Stomach smooth muscle (tissue), 2 donors: Measurements from ENCODE around the gene FAM200B.

ENCODE experiments used
- H3K27ac ChIP-seq: one replicate; pipeline ENCODE4 v1.7.0; 2013; ENCODE audit warnings: mild to moderate bottlenecking, low read length, inconsistent platforms
- H3K27me3 ChIP-seq, 2 donors: one replicate each; pipeline ENCODE4 v1.7.0; 2013; ENCODE audit warnings: low read length in 2 of 2; ENCODE audit not compliant: insufficient read depth in 2 of 2, control insufficient read depth in 1 of 2
- H3K36me3 ChIP-seq, 2 donors: one replicate each; pipeline ENCODE4 v1.7.0; 2013; ENCODE audit warnings: low read length in 2 of 2; ENCODE audit not compliant: control insufficient read depth in 2 of 2, insufficient read depth in 2 of 2
- H3K4me1 ChIP-seq: one replicate; pipeline ENCODE4 v1.7.0; 2013; ENCODE audit warnings: low read length; ENCODE audit not compliant: control insufficient read depth, insufficient read depth
- H3K4me3 ChIP-seq, 2 donors: one replicate each; pipeline ENCODE4 v1.7.0; 2013; ENCODE audit warnings: low read length in 2 of 2
- H3K9ac ChIP-seq, 2 donors: one replicate each; pipeline ENCODE4 v1.7.0; 2013; ENCODE audit warnings: low read length in 2 of 2, mild to moderate bottlenecking in 1 of 2
- H3K9me3 ChIP-seq, 2 donors: one replicate each; pipeline ENCODE4 v1.7.0; 2013; ENCODE audit warnings: low read length in 2 of 2; ENCODE audit not compliant: control insufficient read depth in 2 of 2
- donor health status: healthy.
- donor health status: Pancreatic carcinoma.

FAM200B gene

GRCh38 chr4:15682242-15683142, 865 bp downstream of the FAM200B start:
- H3K4me3 ChIP-seq = peak overlapping the region; percentile 92 to 95
- peak overlapping the region; percentile 82 for H3K27ac ChIP-seq
- peak overlapping the region; percentile 98 for H3K9ac ChIP-seq
- H3K27me3 ChIP-seq = no peaks in the 10 kb centered on the region
- H3K9me3 ChIP-seq = no peaks in the 10 kb centered on the region
- H3K4me1 ChIP-seq = peaks cover 4% of the 10 kb centered on the region
- peaks cover 3 to 10% of the 10 kb centered on the region in 2 donors for H3K36me3 ChIP-seq

- H3K9ac ChIP-seq = no peak overlapping the region
- peaks cover 3 to 10% of the 10 kb centered on the region in 2 donors for H3K36me3 ChIP-seq
- H3K4me3 ChIP-seq = no peak overlapping the region
- H3K27ac ChIP-seq = no peak overlapping the region
- peaks cover 4% of the 10 kb centered on the region for H3K4me1 ChIP-seq
- H3K27me3 ChIP-seq = no peaks in the 10 kb centered on the region
- H3K9me3 ChIP-seq = no peaks in the 10 kb centered on the region
Measured at GRCh38 chr4:15683143-15683495, 1.5 kb downstream of the FAM200B start.

GRCh38 chr4:15684498-15684897, 2.9 kb downstream of the FAM200B start:
- Histone ChIP-seq H3K4me1 (peaks cover 4% of the 10 kb centered on the region), H3K9ac (no peak overlapping the region), H3K4me3 (no peak overlapping the region)

GRCh38 chr4:15688051-15688450, 6.4 kb downstream of the FAM200B start:
- Histone ChIP-seq H3K9me3 (no peaks in the 10 kb centered on the region), H3K27me3 (no peaks in the 10 kb centered on the region), H3K9ac (no peak overlapping the region), H3K27ac (no peak overlapping the region), H3K4me3 (no peak overlapping the region), H3K4me1 (no peaks in the 10 kb centered on the region), H3K36me3 (peaks cover 3 to 10% of the 10 kb centered on the region in 2 donors)

More at GRCh38 chr4:15684498-15684897, 2.9 kb downstream of the FAM200B start:
- Histone ChIP-seq H3K27me3 (no peaks in the 10 kb centered on the region), H3K9me3 (no peaks in the 10 kb centered on the region), H3K36me3 (peaks cover 3 to 10% of the 10 kb centered on the region in 2 donors), H3K27ac (no peak overlapping the region)

- no peaks in the 10 kb centered on the region for H3K4me1 ChIP-seq
- H3K36me3 ChIP-seq = peaks cover 3 to 10% of the 10 kb centered on the region in 2 donors
- H3K27ac ChIP-seq = no peak overlapping the region
- H3K9me3 ChIP-seq = no peaks in the 10 kb centered on the region
- H3K9ac ChIP-seq = no peak overlapping the region
- H3K27me3 ChIP-seq = no peaks in the 10 kb centered on the region
- no peak overlapping the region for H3K4me3 ChIP-seq
Measured at GRCh38 chr4:15689540-15689939, 7.9 kb downstream of the FAM200B start.

- no peaks in the 10 kb centered on the region for H3K27me3 ChIP-seq
- no peaks in the 10 kb centered on the region for H3K9me3 ChIP-seq
- H3K4me3 ChIP-seq = no peak overlapping the region
- H3K9ac ChIP-seq = no peak overlapping the region
- peaks cover 3 to 8% of the 10 kb centered on the region in 2 donors for H3K36me3 ChIP-seq
- no peaks in the 10 kb centered on the region for H3K4me1 ChIP-seq
- no peak overlapping the region for H3K27ac ChIP-seq
Measured at GRCh38 chr4:15690020-15690809, 8.6 kb downstream of the FAM200B start.

- H3K4me3 ChIP-seq = no peak overlapping the region
- H3K27ac ChIP-seq = no peak overlapping the region
- H3K9ac ChIP-seq = no peak overlapping the region
- H3K4me1 ChIP-seq = no peaks in the 10 kb centered on the region
- no peaks in the 10 kb centered on the region for H3K9me3 ChIP-seq
- H3K27me3 ChIP-seq = no peaks in the 10 kb centered on the region
- H3K36me3 ChIP-seq = peaks cover 0 to 2% of the 10 kb centered on the region in 2 donors
Measured at GRCh38 chr4:15691346-15692135, 9.9 kb downstream of the FAM200B start.

- Histone ChIP-seq H3K9ac (no peak overlapping the region), H3K4me3 (no peak overlapping the region), H3K36me3 (no peaks in the 10 kb centered on the region), H3K27ac (no peak overlapping the region), H3K4me1 (no peaks in the 10 kb centered on the region), H3K27me3 (no peaks in the 10 kb centered on the region), H3K9me3 (no peaks in the 10 kb centered on the region)
Measured at GRCh38 chr4:15692602-15693001, 11.0 kb downstream of the FAM200B start.

- H3K36me3 ChIP-seq = no peaks in the 10 kb centered on the region
- no peaks in the 10 kb centered on the region for H3K4me1 ChIP-seq
- H3K27ac ChIP-seq = no peak overlapping the region
- no peak overlapping the region for H3K4me3 ChIP-seq
- no peaks in the 10 kb centered on the region for H3K9me3 ChIP-seq
- no peaks in the 10 kb centered on the region for H3K27me3 ChIP-seq
- H3K9ac ChIP-seq = no peak overlapping the region
Measured at GRCh38 chr4:15694431-15694830, 12.8 kb downstream of the FAM200B start.

- Histone ChIP-seq H3K4me1 (no peaks in the 10 kb centered on the region), H3K4me3 (no peak overlapping the region), H3K9me3 (no peaks in the 10 kb centered on the region), H3K27ac (no peak overlapping the region), H3K27me3 (no peaks in the 10 kb centered on the region), H3K36me3 (no peaks in the 10 kb centered on the region), H3K9ac (no peak overlapping the region)
Measured at GRCh38 chr4:15695240-15695699, 13.6 kb downstream of the FAM200B start.
